GM12872 (cell line): ENCODE measurements around the gene KCNN1.

Source experiments
- TF ChIP-seq, protein P1 (sequence below): IDR thresholded peaks from 3 replicates; pipeline ENCODE4 v1.5.1; 2011; ENCODE audit warnings: low read depth, mild to moderate bottlenecking, low read length, moderate library complexity; ENCODE audit not compliant: insufficient read depth

Gene KCNN1

DNA sequence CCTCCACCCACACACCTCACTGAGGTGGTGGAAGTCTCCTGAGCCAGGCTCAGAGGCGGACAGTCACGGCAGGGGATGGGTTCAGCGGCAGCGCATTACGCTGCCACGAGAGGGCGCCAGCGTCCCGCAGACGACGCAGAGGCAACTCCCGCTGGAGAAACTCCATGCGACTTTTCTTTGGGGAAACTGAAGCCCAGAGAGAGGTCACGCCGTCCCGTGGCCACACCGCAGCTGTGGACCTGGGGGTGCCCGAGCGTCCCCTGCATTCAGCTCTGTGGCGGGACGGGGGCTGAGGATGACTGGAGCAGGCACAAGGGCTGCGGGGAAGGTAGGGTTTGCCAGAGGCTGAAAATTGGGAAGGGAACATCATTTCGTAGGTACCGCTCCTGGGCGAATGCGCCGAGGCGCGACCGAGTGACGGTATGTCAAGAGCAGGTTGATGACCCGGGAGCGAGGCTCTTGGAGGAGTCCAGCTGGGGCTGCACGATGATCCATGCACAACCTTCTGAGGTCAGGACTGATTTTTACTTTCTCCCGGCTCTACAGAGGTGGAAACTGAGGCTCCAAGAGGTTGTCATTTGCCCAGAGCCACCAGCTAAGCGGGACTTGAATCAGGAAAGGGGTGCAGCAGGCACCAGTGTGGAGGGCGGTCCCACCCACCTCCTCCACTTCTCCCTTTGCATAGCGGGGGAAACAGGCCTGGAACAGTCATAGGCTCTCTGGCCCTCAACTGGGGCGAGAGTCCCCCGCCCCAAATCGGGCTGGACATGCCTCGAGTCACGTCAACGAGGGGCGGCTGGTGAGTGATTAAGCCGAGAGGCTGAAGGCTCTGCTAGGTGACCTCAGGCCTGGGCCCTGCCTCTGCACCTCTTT, 40.4 kb downstream of the KCNN1 start:
- TF ChIP-seq, protein P1, sequence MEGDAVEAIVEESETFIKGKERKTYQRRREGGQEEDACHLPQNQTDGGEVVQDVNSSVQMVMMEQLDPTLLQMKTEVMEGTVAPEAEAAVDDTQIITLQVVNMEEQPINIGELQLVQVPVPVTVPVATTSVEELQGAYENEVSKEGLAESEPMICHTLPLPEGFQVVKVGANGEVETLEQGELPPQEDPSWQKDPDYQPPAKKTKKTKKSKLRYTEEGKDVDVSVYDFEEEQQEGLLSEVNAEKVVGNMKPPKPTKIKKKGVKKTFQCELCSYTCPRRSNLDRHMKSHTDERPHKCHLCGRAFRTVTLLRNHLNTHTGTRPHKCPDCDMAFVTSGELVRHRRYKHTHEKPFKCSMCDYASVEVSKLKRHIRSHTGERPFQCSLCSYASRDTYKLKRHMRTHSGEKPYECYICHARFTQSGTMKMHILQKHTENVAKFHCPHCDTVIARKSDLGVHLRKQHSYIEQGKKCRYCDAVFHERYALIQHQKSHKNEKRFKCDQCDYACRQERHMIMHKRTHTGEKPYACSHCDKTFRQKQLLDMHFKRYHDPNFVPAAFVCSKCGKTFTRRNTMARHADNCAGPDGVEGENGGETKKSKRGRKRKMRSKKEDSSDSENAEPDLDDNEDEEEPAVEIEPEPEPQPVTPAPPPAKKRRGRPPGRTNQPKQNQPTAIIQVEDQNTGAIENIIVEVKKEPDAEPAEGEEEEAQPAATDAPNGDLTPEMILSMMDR = peak; percentile 99

DNA sequence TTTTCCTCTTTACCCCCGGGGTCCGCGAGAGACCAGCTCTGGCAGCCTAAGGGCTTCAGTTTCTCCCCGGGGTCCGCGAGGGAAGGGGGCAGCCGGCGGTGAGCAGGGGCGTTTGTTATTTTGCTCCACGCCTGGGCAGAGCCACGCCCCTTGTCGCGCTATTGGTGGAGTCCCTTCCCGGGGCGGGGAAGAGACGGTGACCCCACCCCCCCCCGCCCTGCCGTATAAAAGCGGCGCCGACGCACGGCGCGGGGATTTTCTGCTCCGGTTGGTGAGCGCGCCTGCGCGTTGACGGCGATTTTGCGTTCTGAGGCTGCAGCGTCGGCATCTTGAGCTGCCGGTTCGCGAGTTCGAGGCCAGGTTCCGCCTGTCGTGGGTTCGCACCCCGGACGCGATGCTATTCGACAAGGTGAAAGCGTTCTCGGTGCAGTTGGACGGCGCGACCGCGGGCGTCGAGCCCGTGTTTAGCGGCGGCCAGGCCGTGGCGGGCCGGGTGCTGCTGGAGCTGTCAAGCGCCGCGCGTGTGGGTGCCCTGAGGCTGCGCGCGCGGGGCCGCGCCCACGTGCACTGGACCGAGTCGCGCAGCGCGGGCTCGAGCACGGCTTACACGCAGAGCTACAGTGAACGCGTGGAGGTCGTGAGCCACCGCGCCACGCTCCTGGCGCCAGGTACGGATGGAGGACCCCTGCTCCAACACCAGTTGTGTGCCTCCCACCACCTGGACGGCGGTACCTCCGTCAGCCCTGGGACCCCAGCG, 41.2 kb downstream of the KCNN1 start, which contains the start of gene ARRDC2:
Gene ARRDC2, plus strand, starts transcription at position 254 of the 757 bp plus-strand sequence. Its CDS starts 141 bp downstream, at position 395.
- TF ChIP-seq, protein P1 = no peak

DNA sequence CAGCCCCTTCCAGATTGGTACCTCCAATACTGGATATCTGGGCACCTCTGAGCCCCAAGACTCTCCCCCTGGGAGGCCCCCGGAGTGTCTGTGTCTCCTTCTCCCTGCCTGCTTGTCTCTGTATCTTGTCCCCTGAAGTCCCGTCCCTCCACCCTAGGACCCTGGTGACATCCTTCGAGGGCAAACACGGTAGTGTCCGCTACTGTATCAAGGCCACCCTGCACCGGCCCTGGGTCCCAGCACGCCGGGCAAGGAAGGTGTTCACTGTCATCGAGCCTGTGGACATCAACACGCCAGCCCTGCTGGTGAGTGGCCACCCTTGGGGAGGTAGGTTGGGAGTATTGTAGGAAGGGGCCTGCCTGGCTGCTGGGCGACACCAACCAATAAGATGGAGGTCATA, 41.9 kb downstream of the KCNN1 start:
- TF ChIP-seq, protein P1 = no peak

DNA sequence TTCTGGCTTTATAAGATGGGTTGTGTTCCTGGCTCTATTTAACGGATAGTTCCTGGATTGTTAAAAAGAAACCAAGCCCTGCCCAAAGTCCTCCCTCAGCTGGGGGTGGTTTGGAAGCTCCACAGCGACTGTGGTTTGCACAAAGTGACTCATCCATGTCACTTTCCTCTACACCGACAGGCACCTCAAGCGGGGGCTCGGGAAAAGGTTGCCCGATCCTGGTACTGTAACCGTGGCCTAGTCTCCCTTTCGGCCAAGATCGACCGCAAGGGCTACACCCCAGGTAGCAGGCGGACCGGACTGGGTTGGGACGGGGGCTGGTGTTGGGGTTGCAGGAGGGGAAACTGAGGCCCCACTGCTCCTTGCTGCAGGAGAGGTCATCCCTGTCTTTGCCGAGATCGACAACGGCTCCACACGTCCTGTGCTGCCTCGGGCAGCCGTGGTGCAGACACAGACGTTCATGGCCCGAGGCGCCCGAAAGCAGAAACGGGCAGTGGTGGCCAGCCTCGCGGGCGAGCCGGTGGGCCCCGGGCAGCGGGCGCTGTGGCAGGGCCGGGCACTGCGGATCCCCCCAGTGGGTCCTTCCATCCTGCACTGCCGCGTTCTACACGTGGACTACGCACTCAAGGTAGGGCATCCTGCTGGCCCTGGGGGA, 42.6 kb downstream of the KCNN1 start:
- TF ChIP-seq, protein P1 = no peak

DNA sequence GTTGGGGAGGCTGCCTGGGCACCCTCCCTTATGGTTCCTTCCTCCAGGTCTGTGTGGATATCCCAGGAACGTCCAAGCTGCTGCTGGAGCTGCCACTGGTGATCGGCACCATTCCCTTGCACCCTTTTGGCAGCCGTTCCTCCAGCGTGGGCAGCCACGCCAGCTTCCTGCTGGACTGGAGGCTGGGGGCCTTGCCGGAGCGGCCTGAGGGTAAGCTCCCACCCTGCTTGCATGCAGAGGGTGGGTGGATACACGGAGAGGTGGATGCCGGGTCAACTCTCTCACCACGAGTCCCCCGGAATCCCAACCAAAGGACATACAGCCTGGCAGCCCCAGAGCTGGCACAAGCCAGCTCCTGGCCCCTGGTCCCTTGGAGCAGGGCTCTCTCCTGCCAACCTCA, 43.2 kb downstream of the KCNN1 start:
- TF ChIP-seq, protein P1 = no peak

DNA sequence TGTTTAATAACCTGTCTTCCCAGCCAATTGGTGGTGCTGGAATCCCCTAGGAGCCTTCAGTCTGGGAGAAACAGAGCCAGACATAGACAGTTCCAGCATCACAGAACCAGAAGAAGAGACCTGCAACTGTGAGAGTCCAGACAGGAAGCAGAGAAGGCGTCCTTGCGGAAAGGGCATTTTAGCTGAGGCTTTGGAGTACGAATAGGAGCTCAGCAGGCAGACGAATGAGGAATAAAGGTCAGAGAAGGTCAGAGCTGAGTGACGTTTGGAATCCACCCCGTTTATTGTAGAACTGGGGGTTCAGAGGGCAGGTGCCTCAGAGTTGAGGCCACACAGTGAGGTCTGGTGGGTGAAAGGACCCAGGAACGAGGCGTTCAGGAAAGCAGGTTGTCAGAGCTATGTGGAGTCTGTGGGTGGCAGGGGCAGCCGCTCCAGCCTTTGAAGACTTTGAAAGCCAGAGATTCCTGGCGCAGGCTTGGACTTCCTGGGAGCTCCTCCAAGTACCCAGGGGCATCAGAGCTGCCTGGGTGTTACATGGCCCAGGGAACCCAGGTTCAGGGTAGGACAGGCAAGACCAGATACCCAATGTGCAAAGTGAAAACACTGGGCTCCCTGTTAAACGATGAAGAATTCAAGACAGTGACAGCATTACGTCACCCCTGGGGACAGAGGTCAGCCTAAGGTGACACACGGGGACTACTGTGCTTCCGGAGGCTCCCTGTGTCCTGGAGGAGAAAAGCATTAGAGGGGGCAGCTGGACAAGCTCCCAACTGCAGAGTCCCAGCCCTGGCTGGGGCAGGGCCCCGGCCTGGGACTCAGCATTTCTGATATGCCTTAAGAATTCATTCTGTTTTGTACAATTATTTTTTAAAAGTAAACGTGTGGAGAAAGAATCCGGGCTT, 46.6 kb downstream of the KCNN1 start:
- TF ChIP-seq, protein P1 = no peak
